Motor neuron (in vitro differentiated cells): ENCODE measurements around the gene ASRGL1. TPM values are rescaled to one million over a fixed set of nuclear protein-coding genes. Genes with fewer than 3 reads are reported as not detected.
"Not testable (repeated sequence)": the region's sequence is repeated elsewhere in the genome, so short reads cannot be mapped to it uniquely, and the experiment has no call there.

Source experiments
- ATAC-seq, 8 experiments: fragments of 200-7000 bp; cut with Tn5 transposase; replicated peaks in 6 of 8; 2 replicates each; pipeline ENCODE4 v1.8.0; 2021; ENCODE audit warnings: mild to moderate bottlenecking in 8 of 8, moderate library complexity in 8 of 8
- H3K27ac ChIP-seq, 2 donors: fragments of 250-450 bp; sonication (Bioruptor Pico); 2 replicates each; pipeline ENCODE4 v1.9.0; 2021; ENCODE audit warnings: antibody characterized with exemption in 2 of 2, mild to moderate bottlenecking in 2 of 2, moderate library complexity in 1 of 2
- H3K4me1 ChIP-seq, 2 donors: fragments of 250-450 bp; sonication (Bioruptor Pico); replicated peaks in 1 of 2; 2 replicates each; pipeline ENCODE4 v1.6.1; 2021; ENCODE audit warnings: antibody characterized with exemption in 2 of 2, mild to moderate bottlenecking in 2 of 2, moderate library complexity in 1 of 2
- H3K4me3 ChIP-seq, 5 donors: fragments of 250-450 bp; sonication (Bioruptor Pico); 2 replicates each; pipeline ENCODE4 v1.9.0; 2021; ENCODE audit warnings: antibody characterized with exemption in 5 of 5, mild to moderate bottlenecking in 5 of 5, moderate library complexity in 4 of 5
- WGBS, 10 experiments: fragments of 450-650 bp; shearing (Covaris generic); methylation state at CpG; one replicate each; pipeline ENCODE4 v1.0.0; 2022; 5-methylcytosine and 5-hydroxymethylcytosine counted together
- in situ Hi-C, 9 experiments: fragments of 400-800 bp; cut with MboI; loops; one replicate each; pipeline ENCODE4 v1.15.0; 2021; ENCODE audit warnings: low sequenced_read_pairs in 9 of 9, low pct_unique_long_range_greater_than_20kb in 2 of 9; ENCODE audit not compliant: unreplicated experiment in 9 of 9
- total RNA-seq, 8 experiments: library from RNA; unstranded; fragments of 300-600 nt; gene quantifications; 2 replicates each; pipeline versions ENCODE4 v1.2.3 to v1.2.4, GENCODE V29; 2022

ASRGL1 gene
- total RNA-seq, 8 experiments from 2014 or later, result 2.8 to 48.2 (median 24.8) TPM

DNA sequence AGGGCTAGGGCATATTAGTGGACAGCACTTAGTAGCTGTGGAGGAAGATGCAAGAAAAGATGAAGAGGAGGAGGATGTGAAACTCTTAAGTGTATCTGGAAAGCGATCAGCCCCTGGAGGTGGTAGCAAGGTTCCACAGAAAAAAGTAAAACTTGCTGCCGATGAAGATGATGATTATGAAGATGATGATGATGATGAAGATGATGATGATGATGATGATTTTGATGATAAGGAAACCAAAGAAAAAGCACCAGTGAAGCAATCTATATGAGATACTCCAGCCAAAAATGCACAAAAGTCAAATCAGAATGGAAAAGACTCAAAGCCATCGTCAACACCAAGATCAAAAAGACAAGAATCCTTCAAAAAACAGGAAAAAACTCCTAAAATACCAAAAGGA is 6.0 kb upstream of the ASRGL1 start:
- H3K4me3 ChIP-seq, H3K4me1 ChIP-seq, ATAC-seq, in situ Hi-C loops, H3K27ac ChIP-seq: not testable (repeated sequence)
- WGBS, 10 experiments, result 33 to 89% (median 66%) methylated on average over 1 to 3 of the region's 3 CpGs

- no peak overlapping the region for H3K4me3 ChIP-seq
- ATAC-seq, result no peak
- H3K4me1 ChIP-seq, result peaks cover 3 to 6% of the 10 kb centered on the region in 2 donors
- WGBS, 10 experiments, result 30 to 100% (median 83%) methylated on average over 1 to 5 of the region's 5 CpGs; no CpG with 5 or more reads in 4 of the 10 experiments
- no peak overlapping the region for H3K27ac ChIP-seq
- in situ Hi-C loops, result no loop called here
These were observed 3.5 kb upstream of the ASRGL1 start for GRCh38 chr11:62333768-62334167.

DNA sequence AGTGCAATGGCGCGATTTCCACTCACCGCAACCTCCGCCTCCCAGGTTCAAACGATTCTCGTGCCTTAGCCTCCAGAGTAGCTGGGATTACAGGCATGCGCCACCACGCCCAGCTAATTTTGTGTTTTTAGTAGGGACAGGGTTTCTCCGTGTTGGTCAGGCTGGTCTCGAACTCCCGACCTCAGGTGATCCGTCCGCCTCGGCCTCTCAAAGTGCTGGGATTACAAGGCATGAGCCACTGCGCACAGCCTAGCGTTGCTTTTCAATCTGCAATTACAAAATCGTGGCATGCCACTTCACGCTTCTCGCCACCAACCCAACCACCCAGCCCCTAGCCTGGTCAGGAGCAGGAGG is 322 bp upstream of the ASRGL1 start:
- 68 to 94% (median 72%) methylated on average over 1 to 13 of the region's 19 CpGs; no CpG with 5 or more reads in 3 of the 10 experiments for WGBS, 10 experiments
- Histone ChIP-seq H3K27ac (peak overlapping the region in 1 of 2 donors; percentile 71), H3K4me1 (peaks cover 3 to 15% of the 10 kb centered on the region in 2 donors), H3K4me3 (peak overlapping the region; percentile 50 to 75 (median 69))
- in situ Hi-C loops, ATAC-seq: not testable (repeated sequence)

GRCh38 chr11:62338218-62338617 is 970 bp downstream of the ASRGL1 start:
- in situ Hi-C loops, result no loop called here
- Histone ChIP-seq H3K27ac (no peak overlapping the region), H3K4me3 (peak overlapping the region; percentile 50 to 75 (median 69)), H3K4me1 (peaks cover 3 to 15% of the 10 kb centered on the region in 2 donors)
- WGBS, 10 experiments, result 0 to 75% (median 33%) methylated on average over 1 of the region's 1 CpG; no CpG with 5 or more reads in 4 of the 10 experiments
- no peak for ATAC-seq

DNA sequence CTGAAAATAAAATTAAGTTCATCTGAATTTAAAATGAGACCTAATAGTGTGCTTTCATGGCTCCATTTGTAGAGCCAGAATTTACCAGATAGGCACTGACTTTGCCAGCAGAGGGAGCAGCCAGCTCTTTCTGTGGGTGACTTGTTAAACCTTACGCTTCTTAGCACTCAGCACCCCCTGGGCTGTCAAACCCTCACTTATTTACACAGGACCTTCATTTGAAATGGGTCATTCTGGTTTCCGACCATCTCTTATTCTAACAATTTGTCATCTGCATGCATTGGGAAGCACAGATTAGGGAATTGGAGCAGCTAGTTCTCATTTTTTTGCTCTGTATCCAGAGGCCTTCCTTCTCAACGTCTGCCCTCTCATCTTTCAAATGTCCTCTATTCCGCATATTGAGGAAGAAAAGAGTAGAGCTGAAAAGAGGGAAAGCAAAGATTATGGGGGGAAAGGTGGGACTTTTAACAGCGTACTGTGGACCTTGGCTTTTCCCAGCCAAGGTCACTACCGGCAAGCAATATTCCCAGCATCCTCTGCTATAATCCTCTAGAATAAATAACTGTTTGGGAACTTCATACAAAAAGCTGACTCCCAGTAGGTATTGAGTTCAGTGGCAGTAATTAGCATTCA is 3.1 kb downstream of the ASRGL1 start:
- 30 to 90% (median 60%) methylated on average over 2 to 5 of the region's 6 CpGs; no CpG with 5 or more reads in 1 of the 10 experiments for WGBS, 10 experiments
- in situ Hi-C loops, result no loop called here
- H3K4me3 ChIP-seq, result no peak overlapping the region
- H3K4me1 ChIP-seq, result peaks cover 3 to 15% of the 10 kb centered on the region in 2 donors
- peak in 6 of 8 experiments; percentile 18 to 66 (median 35) for ATAC-seq
- no peak overlapping the region for H3K27ac ChIP-seq

DNA sequence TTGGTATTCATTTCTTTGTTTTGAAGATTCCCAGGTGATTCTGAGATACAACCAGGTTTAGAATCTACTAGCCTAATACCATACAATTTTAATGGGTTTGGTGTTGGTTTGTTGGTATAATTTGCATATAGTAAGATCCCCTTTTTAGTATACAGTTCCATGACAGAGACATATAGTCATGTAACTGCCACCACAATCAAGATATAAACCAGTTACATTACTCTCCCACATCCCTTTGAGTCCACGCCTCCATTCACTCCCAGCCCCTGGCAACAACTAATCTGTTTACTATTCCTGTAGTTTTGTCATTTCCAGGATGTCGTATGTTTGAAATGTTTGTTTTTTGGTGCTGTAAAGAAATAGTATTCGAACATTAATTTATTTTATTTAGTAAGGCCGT is 4.3 kb downstream of the ASRGL1 start:
- 24 to 97% (median 79%) methylated on average over 2 to 4 of the region's 4 CpGs for WGBS, 10 experiments
- no peak for ATAC-seq
- H3K4me1 ChIP-seq, result peaks cover 3 to 15% of the 10 kb centered on the region in 2 donors
- no peak overlapping the region for H3K4me3 ChIP-seq
- H3K27ac ChIP-seq, result no peak overlapping the region
- in situ Hi-C loops, result no loop called here

GRCh38 chr11:62343646-62344190 is 6.5 kb downstream of the ASRGL1 start:
- 76 to 100% (median 87%) methylated on average over 3 to 6 of the region's 7 CpGs; no CpG with 5 or more reads in 1 of the 10 experiments for WGBS, 10 experiments
- H3K27ac ChIP-seq, ATAC-seq, H3K4me1 ChIP-seq, in situ Hi-C loops, H3K4me3 ChIP-seq: not testable (repeated sequence)

- no peak overlapping the region for H3K4me3 ChIP-seq
- ATAC-seq, result no peak
- in situ Hi-C loops, result no loop called here
- 30 to 100% (median 88%) methylated on average over 1 of the region's 1 CpG; no CpG with 5 or more reads in 1 of the 10 experiments for WGBS, 10 experiments
- H3K27ac ChIP-seq, result no peak overlapping the region
- H3K4me1 ChIP-seq, result peaks cover under 1 to 10% of the 10 kb centered on the region in 2 donors
These were observed 7.0 kb downstream of the ASRGL1 start for GRCh38 chr11:62344210-62344609.

DNA sequence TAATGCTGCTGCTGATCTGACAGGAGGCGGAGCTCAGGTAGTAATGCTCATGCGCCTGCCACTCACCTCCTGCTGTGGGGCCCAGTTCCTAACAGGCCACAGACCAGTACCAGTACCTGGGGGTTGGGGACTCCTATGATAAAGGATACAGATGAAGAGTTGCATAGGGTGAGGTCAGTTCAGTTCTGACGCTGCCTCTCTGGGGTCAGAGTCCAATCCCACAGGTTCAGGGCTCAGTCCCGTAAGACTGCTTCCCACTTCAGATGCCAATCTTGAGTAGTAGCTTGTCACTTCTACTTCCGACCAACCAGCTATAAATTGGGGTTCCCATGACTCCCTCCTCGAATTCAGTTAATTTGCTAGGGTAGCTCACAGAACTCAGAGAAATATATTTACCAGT is 8.6 kb downstream of the ASRGL1 start:
- ATAC-seq, result no peak
- Histone ChIP-seq H3K4me3 (no peak overlapping the region), H3K27ac (no peak overlapping the region), H3K4me1 (peaks cover 3 to 5% of the 10 kb centered on the region in 2 donors)
- in situ Hi-C loops, result no loop called here
- WGBS, 10 experiments, result 53 to 100% (median 92%) methylated on average over 1 to 5 of the region's 6 CpGs; no CpG with 5 or more reads in 3 of the 10 experiments

- Histone ChIP-seq H3K4me3 (no peak overlapping the region), H3K4me1 (peaks cover 9 to 11% of the 10 kb centered on the region in 2 donors), H3K27ac (no peak overlapping the region)
- 53 to 100% (median 86%) methylated on average over 2 to 9 of the region's 9 CpGs; no CpG with 5 or more reads in 1 of the 10 experiments for WGBS, 10 experiments
- no peak for ATAC-seq
- in situ Hi-C loops, result no loop called here
These were observed 15.4 kb downstream of the ASRGL1 start for GRCh38 chr11:62352355-62353336.

- no peak for ATAC-seq
- no peak overlapping the region for H3K4me3 ChIP-seq
- in situ Hi-C loops, result no loop called here
- peaks cover 9 to 11% of the 10 kb centered on the region in 2 donors for H3K4me1 ChIP-seq
- no peak overlapping the region for H3K27ac ChIP-seq
- 0 to 100% (median 100%) methylated on average over 1 of the region's 1 CpG; no CpG with 5 or more reads in 4 of the 10 experiments for WGBS, 10 experiments
These were observed 16.6 kb downstream of the ASRGL1 start for GRCh38 chr11:62353841-62354240.

- WGBS, 10 experiments, result 40 to 100% (median 100%) methylated on average over 1 to 2 of the region's 7 CpGs; no CpG with 5 or more reads in 3 of the 10 experiments
- in situ Hi-C loops, result no loop called here
These were observed 21.0 kb downstream of the ASRGL1 start for GRCh38 chr11:62358273-62358672.

DNA sequence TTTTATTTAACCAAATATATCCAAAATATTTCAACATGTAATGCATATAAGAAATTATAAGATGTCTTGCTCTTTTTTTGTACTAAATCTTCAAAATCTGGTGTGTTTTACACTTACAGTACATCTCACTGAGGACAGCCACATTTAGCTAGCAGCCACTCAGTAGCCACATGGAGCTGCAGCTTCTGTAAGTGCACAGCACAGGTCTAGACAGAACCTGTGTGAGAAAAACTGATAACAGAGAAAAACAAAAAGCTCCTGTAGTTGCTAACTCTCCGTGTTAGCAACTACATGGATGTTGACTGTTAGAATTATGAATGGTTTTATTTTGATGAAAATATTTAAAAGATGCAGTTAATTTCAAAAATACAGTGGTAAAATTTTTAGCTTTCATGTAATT is 22.2 kb downstream of the ASRGL1 start:
- Histone ChIP-seq H3K4me3 (no peak overlapping the region), H3K4me1 (peaks cover 6% of the 10 kb centered on the region in 2 donors), H3K27ac (no peak overlapping the region)
- in situ Hi-C loops, result no loop called here
- no peak for ATAC-seq
- WGBS, 10 experiments, result 82 to 100% (median 100%) methylated on average over 1 of the region's 1 CpG; no CpG with 5 or more reads in 1 of the 10 experiments

More at GRCh38 chr11:62358273-62358672, 21.0 kb downstream of the ASRGL1 start:
- no peak overlapping the region for H3K27ac ChIP-seq
- no peak for ATAC-seq
- no peak overlapping the region for H3K4me3 ChIP-seq
- H3K4me1 ChIP-seq, result peaks cover 6% of the 10 kb centered on the region in 2 donors
